HepG2 (cell line): ENCODE measurements around the gene C12orf43. TPM values are rescaled to one million over a fixed set of nuclear protein-coding genes. Genes with fewer than 3 reads are reported as not detected.
A peak's percentile ranks its signal among the peaks of the same experiment; 100 is the strongest.

Experiments
- ADNP ChIP-seq: sonication (generic); formaldehyde crosslinking; IDR thresholded peaks from 2 replicates; pipeline ENCODE4 v1.4.0; 2020; ENCODE audit warnings: missing genetic modification reagents
- CTCF ChIP-seq: sonication (generic); formaldehyde crosslinking; IDR thresholded peaks from 2 replicates; pipeline ENCODE4 v1.5.0; 2020; ENCODE audit warnings: mild to moderate bottlenecking, missing genetic modification reagents, moderate library complexity
- FOXA1 ChIP-seq, 2 experiments: fragments of 450-650 bp in 1 of 2; sonication (generic) in 1 of 2; formaldehyde crosslinking in 1 of 2; IDR thresholded peaks; 2 replicates each; pipeline versions ENCODE4 v1.4.0 to v1.6.1; 2016 to 2020; ENCODE audit warnings: missing genetic modification reagents in 1 of 2
- KLF9 ChIP-seq: IDR thresholded peaks from 2 replicates; pipeline ENCODE4 v1.6.1; 2016; ENCODE audit warnings: low read depth
- POGK ChIP-seq: sonication (generic); formaldehyde crosslinking; conservative IDR thresholded peaks from 2 replicates; pipeline ENCODE4 v1.8.0; 2022; ENCODE audit warnings: mild to moderate bottlenecking, moderate library complexity, missing genetic modification reagents
- TFE3 ChIP-seq: IDR thresholded peaks from 2 replicates; pipeline ENCODE4 v1.6.1; 2016
- THAP9 ChIP-seq: sonication (generic); formaldehyde crosslinking; IDR thresholded peaks from 2 replicates; pipeline ENCODE4; 2020; ENCODE audit warnings: missing genetic modification reagents, mild to moderate bottlenecking, borderline replicate concordance
- TRIM24 ChIP-seq: sonication (generic); formaldehyde crosslinking; IDR thresholded peaks from 2 replicates; pipeline ENCODE4 v1.8.0; 2022; ENCODE audit warnings: mild to moderate bottlenecking, missing genetic modification reagents
- XBP1 ChIP-seq: sonication (generic); formaldehyde crosslinking; IDR thresholded peaks from 2 replicates; pipeline ENCODE4 v1.5.0; 2020; ENCODE audit warnings: missing genetic modification reagents
- XRCC5 ChIP-seq: fragments of 200-400 bp; formaldehyde crosslinking; optimal IDR thresholded peaks from 2 replicates; pipeline ENCODE3; 2017; ENCODE audit warnings: mild to moderate bottlenecking, low read length
- ZFP36 ChIP-seq: fragments of 150-350 bp; IDR thresholded peaks from 2 replicates; pipeline ENCODE4 v1.6.1; 2018; ENCODE audit warnings: borderline replicate concordance, low read length, low read depth; ENCODE audit not compliant: partially characterized antibody
- ZNF331 ChIP-seq: sonication (generic); formaldehyde crosslinking; IDR thresholded peaks from 2 replicates; pipeline ENCODE4 v1.4.0; 2020; ENCODE audit warnings: missing genetic modification reagents
- ZNF550 ChIP-seq: sonication (generic); formaldehyde crosslinking; IDR thresholded peaks from 2 replicates; pipeline ENCODE4 v1.4.0; 2020; ENCODE audit warnings: mild to moderate bottlenecking, missing genetic modification reagents, borderline replicate concordance
- ZNF75D ChIP-seq: sonication (generic); formaldehyde crosslinking; IDR thresholded peaks from 2 replicates; pipeline ENCODE4 v1.8.1; 2023; ENCODE audit warnings: missing genetic modification reagents, mild to moderate bottlenecking, borderline replicate concordance
- polyA plus RNA-seq, 8 experiments: library from polyadenylated mRNA; depleted of rRNA in 3 of 8; stranded (reverse) in 7 of 8; unstranded in 1 of 8; fragments of >200 nt; fragmentation: Illumina TruSeq in 4 of 8; extraction: Trizol in 4 of 8; gene quantifications; 2 replicates each; pipeline versions ENCODE4 v1.2.1 to v1.2.3, GENCODE V29; 2011 to 2016; ENCODE audit warnings: low read depth in 4 of 8, missing spikeins in 1 of 8, mixed read lengths in 1 of 8; ENCODE audit not compliant: insufficient read depth in 1 of 8
- total RNA-seq, 5 experiments: library from RNA; depleted of rRNA; stranded (reverse); fragments of >200 nt; fragmentation: Illumina TruSeq; extraction: Trizol; gene quantifications; 2 replicates each; pipeline ENCODE4 v1.2.3, GENCODE V29; 2016; ENCODE audit warnings: low read depth in 1 of 5
- TF ChIP-seq, protein P1 (sequence below): sonication (generic); IDR thresholded peaks from 2 replicates; pipeline ENCODE4 v1.6.1; 2016; ENCODE audit warnings: low read depth, borderline replicate concordance
- TF ChIP-seq, protein P2 (sequence below): sonication (generic); formaldehyde crosslinking; IDR thresholded peaks from 2 replicates; pipeline ENCODE4 v1.4.0; 2020; ENCODE audit warnings: missing genetic modification reagents, borderline replicate concordance

Gene C12orf43
- total and polyA plus RNA-seq, 2 of the 13 experiments (the other 11 are each of a cell fraction or from before 2014, with no cell fraction given), result 7.9 to 11.1 TPM

DNA sequence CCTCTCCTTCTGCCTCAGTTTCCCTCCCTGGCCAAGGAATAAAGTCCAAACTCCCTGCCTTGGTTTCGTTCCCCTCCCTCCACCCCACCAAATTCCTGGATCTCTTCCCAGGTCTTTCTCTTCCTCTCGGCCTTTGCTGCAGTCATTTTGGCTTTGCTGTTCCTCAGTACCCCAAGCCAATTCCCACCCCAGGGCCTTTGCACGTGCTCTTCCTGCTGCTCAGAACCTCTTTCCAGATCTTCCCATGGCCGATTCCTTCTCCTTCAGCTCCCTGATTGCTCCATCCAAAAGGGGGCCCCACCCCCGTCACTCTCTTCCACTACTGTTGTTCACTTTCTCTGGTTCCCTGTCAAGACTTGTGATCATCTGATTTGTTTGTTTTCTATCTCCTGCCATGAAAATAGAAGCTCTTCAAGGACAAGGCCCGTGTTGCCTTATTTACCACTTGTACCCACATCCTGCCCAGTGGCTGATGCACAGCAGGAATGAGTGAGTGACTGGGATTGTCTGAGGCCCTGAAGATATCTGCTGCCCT, 34.8 kb downstream of the C12orf43 start (continued):
- TF ChIP-seq, protein P1, sequence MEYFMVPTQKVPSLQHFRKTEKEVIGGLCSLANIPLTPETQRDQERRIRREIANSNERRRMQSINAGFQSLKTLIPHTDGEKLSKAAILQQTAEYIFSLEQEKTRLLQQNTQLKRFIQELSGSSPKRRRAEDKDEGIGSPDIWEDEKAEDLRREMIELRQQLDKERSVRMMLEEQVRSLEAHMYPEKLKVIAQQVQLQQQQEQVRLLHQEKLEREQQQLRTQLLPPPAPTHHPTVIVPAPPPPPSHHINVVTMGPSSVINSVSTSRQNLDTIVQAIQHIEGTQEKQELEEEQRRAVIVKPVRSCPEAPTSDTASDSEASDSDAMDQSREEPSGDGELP, result peak; percentile 28; the same call in 1 of the 2 replicates
- no peak for TF ChIP-seq FOXA1 (IDR thresholded peaks at IDR 0.05)
- TF ChIP-seq FOXA1 (CRISPR knock-in tag; IDR thresholded peaks at IDR 0.05), result peak; percentile 83
- no peak for TF ChIP-seq THAP9 (CRISPR knock-in tag)
- TF ChIP-seq TRIM24 (CRISPR knock-in tag), result no peak
- no peak for TF ChIP-seq KLF9
- TF ChIP-seq POGK (CRISPR knock-in tag), result no peak
- TF ChIP-seq XRCC5, result peak; percentile 24
- TF ChIP-seq, protein P2, sequence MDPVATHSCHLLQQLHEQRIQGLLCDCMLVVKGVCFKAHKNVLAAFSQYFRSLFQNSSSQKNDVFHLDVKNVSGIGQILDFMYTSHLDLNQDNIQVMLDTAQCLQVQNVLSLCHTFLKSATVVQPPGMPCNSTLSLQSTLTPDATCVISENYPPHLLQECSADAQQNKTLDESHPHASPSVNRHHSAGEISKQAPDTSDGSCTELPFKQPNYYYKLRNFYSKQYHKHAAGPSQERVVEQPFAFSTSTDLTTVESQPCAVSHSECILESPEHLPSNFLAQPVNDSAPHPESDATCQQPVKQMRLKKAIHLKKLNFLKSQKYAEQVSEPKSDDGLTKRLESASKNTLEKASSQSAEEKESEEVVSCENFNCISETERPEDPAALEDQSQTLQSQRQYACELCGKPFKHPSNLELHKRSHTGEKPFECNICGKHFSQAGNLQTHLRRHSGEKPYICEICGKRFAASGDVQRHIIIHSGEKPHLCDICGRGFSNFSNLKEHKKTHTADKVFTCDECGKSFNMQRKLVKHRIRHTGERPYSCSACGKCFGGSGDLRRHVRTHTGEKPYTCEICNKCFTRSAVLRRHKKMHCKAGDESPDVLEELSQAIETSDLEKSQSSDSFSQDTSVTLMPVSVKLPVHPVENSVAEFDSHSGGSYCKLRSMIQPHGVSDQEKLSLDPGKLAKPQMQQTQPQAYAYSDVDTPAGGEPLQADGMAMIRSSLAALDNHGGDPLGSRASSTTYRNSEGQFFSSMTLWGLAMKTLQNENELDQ (CRISPR knock-in tag), result no peak
- TF ChIP-seq ZFP36, result no peak
- TF ChIP-seq ADNP (CRISPR knock-in tag), result peak; percentile 76
- TF ChIP-seq ZNF331 (CRISPR knock-in tag), result peak; percentile 21; the same call in 1 of the 2 replicates
- peak; percentile 81; the same call in 1 of the 2 replicates for TF ChIP-seq TFE3
- TF ChIP-seq ZNF550 (CRISPR knock-in tag), result no peak
- TF ChIP-seq XBP1, result no peak
- TF ChIP-seq ZNF75D (CRISPR knock-in tag), result no peak
- TF ChIP-seq CTCF (CRISPR knock-in tag), result no peak
